HG02852 (cell line): Measurements from ENCODE around the gene ZWILCH.
"Not testable (repeated sequence)": the region's sequence is repeated elsewhere in the genome, so short reads cannot be mapped to it uniquely, and the experiment has no call there.

Experiments
- ATAC-seq: cut with Tn5 transposase; IDR thresholded peaks from one replicate; pipeline ENCODE4 v1.9.1; 2021; ENCODE audit warnings: mild to moderate bottlenecking, moderate library complexity; ENCODE audit not compliant: unreplicated experiment

The ZWILCH gene

GRCh38 chr15:66574596-66574950, 69.4 kb downstream of the ZWILCH start:
- no peak for ATAC-seq

GRCh38 chr15:66578286-66578875, 73.3 kb downstream of the ZWILCH start:
- no peak for ATAC-seq

DNA sequence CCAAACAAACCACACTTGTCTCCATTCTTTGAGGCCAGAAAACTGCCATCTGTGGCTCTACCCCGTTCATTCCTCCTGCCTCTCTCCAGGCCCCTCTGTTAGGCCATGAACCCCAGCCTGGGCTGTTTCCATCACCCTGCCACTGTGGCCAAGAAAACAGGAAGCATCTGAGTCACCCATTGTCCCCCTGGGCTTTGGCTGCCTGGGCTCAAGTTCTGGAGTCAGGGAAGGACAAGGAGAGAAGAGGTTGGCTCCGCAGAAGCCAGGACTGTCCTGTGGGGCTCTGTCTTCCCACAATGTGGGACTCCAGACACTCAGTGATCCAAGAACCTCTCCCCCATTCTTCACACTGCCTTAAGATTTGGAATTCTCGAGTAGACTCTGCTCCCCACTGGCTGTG, 75.5 kb downstream of the ZWILCH start:
- no peak for ATAC-seq

DNA sequence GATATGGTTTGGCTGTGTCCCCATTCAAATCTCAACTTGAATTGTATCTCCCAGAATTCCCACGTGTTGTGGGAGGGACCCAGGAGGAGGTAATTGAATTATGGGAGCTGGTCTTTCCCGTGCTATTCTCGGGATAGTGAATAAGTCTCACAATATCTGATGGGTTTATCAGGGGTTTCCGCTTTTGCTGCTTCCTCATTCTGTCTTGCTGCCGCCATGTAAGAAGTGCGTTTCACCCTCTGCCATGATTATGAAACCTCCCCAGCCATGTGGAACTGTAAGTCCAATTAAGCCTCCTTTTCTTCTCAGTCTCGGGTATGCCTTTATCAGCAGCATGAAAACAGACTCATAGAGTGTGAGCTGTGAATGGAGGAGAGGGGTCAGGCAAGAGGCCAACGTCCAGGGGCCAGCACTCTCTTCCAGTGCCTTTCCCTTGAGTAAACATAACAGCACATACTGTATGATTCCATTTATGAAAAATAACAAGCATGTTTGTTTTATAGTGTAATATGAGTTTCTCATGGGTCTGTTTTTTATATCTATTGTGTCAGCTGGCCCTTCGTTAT, 76.9 kb downstream of the ZWILCH start:
- ATAC-seq, result no peak

GRCh38 chr15:66586155-66586976, 81.2 kb downstream of the ZWILCH start:
- no peak for ATAC-seq

DNA sequence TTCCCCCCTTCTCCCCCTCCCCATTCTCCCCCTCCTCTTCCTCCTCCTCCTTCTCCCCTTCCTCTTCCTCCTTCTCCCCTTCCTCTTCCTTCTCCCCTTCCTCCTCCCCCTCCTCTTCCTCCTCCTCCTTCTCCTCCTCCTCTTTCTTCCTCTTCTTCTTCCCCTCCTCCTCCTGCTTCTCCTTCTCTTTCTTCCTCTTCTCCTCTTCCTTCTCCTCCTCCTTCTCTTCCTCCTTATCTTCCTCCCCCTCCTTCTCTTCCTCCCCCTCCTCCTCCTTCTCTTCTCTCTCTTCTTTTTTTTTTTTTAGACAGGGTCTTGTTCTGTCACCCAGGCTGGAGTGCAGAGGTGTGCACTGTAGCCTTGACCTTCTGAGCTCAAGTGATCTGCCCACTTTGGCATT, 81.9 kb downstream of the ZWILCH start:
- no peak for ATAC-seq

- ATAC-seq, result no peak
Measured at GRCh38 chr15:66587749-66588148, 82.6 kb downstream of the ZWILCH start.

DNA sequence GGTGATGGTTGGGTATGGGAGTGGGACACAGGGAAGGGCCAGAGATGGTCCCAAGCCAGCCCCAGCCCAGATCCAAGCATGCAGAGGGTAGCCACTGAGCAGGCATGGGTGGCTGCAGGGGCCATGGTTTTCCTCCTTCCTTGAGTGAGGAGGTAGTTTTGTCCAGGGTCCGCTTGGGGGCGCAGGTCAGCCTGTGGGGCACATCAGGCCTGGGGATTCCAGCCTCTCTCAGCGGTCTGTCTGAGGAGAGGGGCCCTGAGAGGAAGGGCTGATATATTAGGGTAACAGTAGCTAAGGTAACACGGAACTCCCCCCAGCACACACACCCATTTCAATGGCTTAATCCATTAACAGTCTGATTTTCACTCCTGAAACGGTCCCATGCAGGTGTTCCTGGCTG, 83.4 kb downstream of the ZWILCH start:
- ATAC-seq, result no peak

GRCh38 chr15:66588971-66589370, 83.8 kb downstream of the ZWILCH start:
- no peak for ATAC-seq

- ATAC-seq, result not testable (repeated sequence)
Measured at GRCh38 chr15:66589429-66589828, 84.3 kb downstream of the ZWILCH start.

- ATAC-seq, result no peak
Measured at GRCh38 chr15:66590435-66590834, 85.3 kb downstream of the ZWILCH start.

DNA sequence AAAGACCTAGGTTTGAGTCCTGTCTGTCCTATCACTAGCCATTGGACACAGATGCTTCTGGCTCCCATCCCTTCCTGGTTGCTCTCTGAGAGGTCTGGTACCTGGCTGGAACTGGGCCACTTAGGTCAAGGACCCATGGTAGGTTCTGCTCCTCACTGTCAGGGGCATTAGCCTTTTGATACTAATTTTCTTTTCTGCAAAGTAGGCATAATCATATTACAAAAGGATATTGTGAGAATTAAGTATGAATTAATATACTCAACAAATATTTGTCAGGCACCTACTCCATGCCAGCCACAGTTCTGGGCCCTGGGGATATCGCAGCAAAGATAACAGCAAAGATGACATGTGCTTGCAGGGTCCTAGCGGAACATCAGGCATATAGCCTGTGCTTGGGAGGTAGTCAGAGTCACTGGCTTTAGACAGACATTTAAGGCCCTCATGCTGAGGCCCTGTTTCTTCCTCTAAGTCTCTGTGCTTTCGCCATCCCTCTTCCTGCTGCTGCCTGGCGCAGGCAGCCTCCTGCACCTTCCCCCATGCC, 86.3 kb downstream of the ZWILCH start:
- no peak for ATAC-seq

GRCh38 chr15:66592505-66593218, 87.5 kb downstream of the ZWILCH start:
- ATAC-seq, result no peak

DNA sequence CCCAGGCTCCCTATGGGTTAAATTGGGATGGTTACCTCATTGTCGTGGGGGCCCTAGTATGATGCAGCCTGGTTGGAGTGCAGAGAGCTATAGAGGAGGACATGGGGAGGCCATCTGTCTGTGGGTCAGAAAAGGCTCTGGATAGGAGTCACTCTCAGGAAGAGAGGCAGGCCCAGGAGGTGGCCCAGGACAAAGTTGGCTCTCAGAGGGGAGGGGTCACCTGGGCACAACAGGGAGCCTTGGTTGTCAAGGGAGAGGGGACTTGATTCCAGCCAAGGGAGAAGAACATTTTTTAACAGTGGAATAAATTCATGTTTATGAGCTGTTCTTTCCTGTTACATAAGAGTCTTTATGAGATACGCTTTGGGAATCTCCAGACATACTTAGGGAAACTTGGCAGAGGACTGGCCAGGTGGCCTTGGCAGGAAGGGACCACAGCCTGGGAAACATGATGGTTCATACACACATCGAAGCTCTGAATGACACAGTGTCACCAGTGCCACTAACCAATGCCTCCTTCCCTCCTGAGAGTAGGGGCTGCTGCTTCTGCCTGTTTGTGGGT, 88.2 kb downstream of the ZWILCH start:
- ATAC-seq, result no peak

- ATAC-seq, result no peak
Measured at GRCh38 chr15:66594344-66594743, 89.2 kb downstream of the ZWILCH start.

- ATAC-seq, result no peak
Measured at GRCh38 chr15:66594836-66595235, 89.7 kb downstream of the ZWILCH start.

DNA sequence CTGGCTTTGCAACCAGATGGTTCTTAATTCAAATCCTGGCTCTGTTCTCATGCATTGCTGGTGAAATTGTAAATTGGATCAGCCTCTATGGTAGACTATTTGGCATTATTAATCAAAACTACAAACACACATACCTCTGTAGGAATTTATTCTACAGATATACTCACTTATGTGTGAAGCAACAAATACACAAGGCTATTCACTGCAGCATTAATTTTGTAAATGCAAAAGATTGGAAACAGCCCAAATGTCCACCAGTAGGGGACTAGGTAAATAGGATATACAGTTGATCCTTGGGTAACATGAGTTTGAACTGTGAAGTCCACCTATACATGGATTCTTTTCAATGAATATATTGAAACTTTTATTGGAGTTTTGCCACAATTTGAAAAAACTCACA, 90.2 kb downstream of the ZWILCH start:
- no peak for ATAC-seq

DNA sequence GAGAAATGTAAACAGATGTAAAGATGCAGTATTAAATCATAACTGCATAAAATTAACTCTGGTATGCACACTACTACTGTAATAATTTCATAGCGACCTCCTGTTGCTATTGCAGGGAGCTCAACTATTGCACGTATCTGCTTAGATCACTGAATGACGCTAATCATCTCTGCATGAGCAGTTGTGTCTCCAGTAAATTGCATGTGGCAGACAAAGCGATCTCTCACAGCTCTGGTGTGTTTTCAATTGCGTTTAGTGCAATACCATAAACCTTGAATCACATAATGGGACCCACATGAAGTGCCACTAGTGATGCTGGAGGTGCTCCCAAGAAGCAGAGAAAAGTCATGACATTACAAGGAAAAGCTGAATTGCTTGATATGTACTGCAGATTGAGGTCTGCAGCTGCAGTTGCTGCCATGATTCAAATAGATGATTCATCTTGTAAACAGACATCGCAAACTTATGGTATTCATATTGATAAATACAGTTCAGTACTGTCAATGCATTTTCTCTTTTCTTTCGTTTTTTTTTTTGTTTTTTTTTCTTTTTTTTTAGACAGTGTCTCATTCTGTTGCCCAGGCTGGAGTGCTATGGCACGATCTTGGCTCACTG, 90.9 kb downstream of the ZWILCH start:
- ATAC-seq, result no peak

DNA sequence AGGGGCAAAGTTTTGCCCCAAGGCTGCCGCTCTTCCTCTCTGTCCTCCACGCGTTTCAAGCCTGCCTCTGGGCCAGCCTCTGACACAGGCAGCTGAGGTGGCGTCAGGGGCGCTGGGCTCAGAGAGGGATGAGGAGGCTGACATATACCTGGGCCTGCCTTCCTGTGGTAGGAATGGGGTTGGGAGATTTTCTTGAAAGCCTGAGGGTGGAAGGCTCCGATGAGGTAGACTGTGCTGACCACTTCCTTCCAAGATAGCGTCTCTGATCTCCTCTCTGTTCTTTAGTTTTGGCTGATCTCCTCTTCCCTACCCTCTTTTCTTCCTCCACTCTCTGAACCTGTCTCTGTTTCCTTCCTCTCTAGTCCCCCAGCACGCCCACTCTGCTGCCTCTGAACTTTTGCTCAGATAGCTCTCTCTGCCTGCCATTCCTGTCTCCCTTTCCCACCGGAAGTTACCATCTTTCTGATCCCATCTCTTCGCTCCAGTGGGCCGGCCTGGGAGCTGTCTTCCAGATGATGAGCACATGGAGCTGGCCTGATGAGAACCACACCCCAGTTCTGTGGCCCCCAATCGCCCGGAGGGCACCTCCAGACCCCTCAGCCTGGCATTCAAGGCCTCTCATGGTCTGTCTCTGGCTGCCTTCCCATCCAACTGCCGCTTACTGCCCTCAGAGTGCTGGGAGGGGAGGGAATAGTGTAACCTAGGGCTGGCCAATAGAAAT, 93.1 kb downstream of the ZWILCH start:
- ATAC-seq, result no peak
